GM19463 (cell line): ENCODE measurements around the gene MYO1F.

Experiments used
- ATAC-seq: cut with Tn5 transposase; IDR thresholded peaks from one replicate; pipeline ENCODE4 v1.9.1; 2021; ENCODE audit warnings: mild to moderate bottlenecking, moderate library complexity; ENCODE audit not compliant: unreplicated experiment

The MYO1F gene

DNA sequence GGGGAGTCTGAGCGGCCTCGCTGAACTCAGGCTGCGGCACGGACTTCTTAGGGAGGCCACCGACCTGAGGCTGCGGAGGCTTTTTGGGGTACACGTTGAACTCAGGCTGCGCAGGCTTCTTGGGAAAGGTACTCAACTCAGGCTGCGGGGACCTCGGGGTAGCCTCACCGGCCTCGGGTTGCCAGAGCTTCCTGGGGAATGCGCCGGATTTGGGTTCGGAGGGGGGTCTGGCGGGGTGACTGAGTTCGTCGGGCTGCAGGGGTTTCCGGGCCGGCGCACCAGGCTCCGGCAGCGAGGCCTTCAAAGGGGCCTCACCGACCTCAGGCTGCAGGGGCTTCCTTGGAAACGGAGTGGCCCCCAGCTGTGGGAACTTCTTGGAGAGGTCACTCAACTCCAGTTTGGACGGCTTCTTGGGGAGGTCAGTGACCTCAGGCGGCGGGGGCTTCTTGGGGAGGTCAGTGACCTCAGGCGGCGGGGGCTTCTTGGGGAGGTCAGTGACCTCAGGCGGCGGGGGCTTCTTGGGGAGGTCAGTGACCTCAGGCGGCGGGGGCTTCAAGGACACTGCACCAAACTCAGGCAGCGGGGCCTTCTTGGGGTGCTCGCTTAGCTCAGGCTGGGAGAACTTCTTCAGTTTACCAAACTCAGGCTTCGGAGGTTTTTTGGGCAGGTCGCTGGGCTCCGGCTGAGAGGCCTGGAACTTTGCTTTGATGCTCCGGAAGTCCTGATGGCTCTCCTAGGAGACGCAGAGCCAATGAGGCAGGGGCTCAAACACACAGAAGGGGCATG lies 78.0 kb downstream of the MYO1F start:
- no peak for ATAC-seq

DNA sequence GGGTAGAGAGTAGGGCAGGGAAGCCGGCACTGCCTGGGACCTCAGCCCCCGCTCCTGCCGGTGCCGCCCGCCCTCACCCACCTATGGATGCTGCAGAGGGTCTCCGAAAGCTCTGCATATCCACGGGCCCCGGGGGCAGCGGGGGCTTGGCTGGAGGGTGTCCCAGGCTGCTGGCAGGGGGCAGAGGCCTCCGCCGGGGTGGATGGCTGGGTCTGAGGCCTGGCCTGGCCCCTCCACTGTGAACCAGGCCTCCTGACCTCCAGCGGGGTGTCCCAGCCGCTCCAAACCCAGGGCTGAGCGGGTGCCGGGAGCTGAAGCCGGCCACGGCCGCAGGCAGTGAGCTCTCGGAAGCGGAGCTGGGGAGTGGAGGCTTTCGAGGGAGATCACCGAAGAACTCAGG lies 78.9 kb downstream of the MYO1F start:
- ATAC-seq: no peak

DNA sequence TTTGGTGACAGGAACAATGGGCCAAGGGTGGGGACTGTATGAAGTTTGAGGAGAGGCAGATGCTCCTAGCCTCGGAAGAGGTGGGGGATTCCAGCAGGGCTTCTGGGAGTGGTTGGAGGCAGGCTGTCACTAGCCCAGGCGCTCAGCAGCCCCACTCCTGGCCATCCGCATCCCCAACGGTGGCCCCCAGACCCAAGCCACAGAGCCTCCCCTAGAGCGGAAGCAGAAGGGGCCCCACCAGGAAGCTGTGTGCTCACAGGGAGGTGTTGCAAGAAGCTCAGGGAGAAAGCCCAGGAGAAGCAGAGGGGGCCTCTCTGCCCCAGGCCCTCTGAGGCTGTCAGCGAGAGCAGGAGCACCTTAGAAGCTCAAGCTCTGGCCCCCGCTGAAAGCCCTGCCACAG lies 83.1 kb downstream of the MYO1F start:
- no peak for ATAC-seq

DNA sequence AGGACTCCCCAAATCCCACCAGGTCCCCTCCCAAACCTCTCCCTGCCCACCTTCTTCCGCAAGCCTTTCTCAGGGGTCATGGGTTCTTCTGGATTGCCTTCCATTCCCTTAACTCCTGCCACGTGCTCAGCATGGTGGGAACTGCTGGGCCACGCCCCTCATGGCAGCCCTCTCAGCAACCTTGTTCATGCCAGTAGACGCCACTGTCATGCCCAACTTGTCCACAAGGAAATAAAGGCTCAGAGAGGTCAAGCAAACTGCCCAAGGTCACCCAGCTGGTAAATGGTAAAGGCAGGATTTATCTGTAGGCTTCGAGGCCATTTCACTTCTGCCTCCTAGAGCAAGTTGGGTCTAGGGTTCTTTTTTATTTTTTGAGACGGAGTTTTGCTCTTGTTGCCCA lies 85.7 kb downstream of the MYO1F start:
- ATAC-seq: no peak

DNA sequence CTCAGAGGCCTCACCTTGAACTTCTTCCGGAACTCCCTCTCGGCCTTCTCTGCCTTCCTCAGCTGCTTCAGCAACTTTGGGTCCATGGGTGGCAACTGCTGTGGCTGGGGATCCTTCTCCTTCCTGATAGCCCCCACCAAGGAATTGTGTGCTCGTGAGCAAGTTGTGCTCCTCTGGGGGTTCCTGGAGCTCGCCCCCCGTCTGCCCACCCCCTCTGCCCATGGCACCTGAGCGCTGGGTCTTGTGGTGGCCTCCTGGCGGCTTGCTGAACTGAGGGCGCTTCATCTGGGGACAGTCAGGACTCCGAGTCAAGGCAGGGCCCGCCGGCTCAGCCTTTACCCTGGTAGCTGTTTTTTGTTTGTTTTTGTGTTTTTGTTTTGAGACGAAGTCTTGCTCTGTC lies 86.4 kb downstream of the MYO1F start:
- no peak for ATAC-seq

DNA sequence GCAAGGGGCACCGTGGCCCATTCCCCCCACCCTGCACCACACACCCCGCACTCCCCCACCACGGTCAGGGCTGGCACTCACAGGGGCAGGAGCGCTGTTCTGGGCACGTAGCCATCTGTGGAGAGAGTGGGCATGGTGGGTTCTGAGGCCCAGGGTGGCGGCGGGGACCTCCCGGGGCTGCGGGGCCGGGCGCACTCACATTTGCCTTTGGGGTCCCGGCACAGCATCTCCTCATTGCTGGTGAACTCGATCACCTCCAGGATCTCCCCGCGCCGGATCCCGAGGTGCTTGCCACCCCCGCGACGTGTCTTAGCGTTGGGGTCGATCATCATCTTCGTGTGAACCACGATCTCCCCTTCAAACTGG lies 86.9 kb downstream of the MYO1F start:
- ATAC-seq: no peak

DNA sequence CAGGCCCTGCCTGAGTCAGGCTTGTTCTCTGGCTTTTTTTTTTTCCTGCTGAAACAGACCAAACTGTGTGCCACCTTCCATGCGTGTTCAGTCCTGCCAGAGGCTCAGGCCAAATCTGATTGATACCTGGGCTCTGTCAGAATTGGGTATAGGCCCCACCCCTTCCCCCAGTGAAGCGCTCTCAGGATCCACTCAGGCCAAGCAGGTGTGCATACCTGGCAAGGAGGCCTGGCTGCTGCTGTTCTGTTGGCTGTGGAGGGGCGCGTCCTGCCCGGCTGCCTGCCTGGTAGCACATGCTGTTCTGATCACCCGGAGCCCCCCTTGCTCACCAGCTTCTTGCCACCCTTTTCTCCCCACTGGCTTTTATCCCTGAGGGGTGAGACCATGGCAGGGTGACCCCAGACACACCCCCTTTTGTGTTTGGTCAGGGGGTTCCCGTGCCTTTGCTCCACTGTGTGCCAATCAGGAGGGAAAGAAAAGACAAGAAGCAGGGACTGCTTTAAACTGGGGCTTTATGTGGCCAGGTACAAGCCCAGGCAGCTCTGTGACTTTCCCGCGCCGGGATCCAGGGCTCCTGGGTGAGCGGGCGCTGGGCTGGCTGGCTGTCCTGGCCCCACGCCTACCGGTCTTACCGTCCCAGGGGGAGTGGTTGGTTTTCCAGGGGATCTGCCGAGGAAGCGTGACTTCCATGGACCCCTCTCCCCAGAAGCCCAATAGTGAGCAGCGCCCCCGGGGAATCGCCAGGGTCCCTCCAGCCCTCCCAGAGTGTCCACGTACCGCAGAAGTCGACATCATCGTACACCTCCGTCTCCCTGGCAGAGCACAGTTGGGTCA lies 87.5 kb downstream of the MYO1F start:
- ATAC-seq: no peak

DNA sequence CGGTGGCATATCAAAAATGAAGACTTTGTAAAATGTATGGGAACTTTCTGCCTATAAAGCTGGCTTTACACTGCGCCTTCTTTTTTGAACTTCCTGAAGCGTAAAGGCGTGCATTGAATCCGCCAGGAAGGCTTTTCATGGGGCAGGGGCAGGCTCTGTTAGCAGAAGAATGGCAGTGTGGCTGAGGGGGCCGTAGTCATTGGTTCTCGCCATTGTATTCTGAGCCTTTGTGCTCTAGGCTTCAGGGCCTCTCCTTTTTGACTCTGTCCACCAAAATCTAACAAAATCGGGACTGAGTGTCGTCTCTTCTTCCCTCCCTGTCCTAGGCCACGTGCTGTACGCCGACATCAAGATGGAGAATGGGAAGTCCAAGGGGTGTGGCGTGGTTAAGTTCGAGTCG lies 88.9 kb downstream of the MYO1F start:
- ATAC-seq: no peak

DNA sequence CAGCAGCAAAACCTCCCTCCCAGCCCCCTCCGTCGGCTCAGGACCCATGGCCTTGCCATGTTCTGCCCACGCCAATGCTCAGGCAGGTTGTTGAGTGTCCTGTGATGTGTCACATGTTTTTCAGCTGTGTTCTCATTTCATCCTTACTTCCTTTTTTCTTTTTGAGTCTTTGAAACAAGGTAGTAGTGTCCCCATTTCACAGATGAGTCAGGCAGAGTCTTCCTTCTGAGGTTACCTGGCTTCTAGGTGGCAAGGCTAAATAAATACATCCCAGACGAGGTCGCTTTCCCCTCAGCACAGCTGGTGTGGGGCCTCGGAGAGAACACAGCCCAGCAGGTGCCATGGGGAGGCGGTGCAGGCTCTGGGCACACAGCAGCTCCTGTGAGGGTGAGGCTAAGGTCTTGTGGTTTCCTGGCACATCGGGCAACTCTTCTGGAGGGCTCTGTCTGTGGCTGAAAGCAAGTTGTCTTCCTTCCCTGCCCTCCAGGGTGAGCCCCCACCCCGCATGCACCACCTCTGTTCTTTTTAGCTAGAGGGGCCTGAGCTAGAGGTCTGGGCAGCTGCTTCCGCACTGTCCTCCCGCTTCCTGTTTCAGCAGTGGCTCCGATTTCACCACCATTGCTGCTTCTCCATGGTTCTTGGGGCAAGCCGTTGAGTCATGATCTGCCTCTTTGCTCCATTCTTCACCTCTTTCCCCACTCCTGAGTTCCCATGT lies 89.9 kb downstream of the MYO1F start:
- ATAC-seq: peak; percentile 81

DNA sequence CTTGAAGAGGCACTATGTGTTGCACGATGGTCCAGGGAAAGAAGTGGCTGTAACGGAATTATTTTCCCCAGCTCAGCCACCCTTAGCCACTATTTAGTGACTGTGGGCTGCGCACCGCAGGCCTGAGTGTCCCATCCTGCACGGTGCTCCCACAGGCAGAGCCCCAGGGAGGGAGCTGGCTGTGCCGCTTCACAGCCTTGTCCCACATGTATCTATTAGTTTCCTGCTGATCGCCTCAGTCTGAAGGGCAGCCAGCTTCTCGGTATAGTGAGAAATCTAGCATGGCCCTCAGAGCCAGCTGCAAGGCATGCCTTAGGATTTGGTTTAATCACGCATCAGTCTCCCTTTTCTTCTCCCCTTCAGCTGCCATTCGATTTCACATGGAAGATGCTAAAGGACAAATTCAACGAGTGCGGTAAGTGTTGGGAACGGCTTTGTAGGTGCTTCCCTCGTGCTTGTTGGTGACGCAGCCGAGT lies 90.5 kb downstream of the MYO1F start:
- no peak for ATAC-seq

DNA sequence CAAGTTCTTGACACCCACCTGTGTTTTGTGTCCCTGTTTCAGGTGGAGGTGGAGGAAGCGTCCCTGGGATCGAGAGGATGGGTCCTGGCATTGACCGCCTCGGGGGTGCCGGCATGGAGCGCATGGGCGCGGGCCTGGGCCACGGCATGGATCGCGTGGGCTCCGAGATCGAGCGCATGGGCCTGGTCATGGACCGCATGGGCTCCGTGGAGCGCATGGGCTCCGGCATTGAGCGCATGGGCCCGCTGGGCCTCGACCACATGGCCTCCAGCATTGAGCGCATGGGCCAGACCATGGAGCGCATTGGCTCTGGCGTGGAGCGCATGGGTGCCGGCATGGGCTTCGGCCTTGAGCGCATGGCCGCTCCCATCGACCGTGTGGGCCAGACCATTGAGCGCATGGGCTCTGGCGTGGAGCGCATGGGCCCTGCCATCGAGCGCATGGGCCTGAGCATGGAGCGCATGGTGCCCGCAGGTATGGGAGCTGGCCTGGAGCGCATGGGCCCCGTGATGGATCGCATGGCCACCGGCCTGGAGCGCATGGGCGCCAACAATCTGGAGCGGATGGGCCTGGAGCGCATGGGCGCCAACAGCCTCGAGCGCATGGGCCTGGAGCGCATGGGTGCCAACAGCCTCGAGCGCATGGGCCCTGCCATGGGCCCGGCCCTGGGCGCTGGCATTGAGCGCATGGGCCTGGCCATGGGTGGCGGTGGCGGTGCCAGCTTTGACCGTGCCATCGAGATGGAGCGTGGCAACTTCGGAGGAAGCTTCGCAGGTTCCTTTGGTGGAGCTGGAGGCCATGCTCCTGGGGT lies 91.5 kb downstream of the MYO1F start:
- ATAC-seq: no peak

DNA sequence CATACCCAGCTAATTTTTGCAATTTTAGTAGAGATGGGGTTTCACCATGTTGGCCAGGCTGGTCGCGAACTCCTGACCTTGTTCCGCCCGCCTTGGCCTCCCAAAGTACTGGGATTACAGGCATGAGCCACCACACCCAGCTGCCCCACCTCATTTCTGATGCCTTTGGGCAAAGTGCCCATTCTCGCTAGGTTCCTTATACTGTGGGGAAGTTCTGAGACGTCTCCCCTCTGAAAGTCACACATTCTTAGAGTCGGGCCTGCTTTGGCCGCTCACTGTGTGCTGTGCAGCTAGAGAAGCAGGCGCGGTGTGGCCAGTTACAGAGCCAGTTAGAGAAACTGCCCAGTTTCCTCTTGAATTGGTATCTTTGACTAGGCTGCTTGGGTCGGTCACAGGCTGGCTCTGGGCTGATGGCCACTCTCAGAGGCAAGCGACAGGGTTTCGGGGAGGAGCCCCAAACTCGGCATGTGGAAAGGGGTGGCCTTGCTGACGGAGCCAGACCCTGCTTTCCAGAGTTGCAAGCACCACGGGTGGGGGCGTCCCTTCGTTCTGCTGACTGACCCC lies 92.8 kb downstream of the MYO1F start:
- ATAC-seq: no peak

DNA sequence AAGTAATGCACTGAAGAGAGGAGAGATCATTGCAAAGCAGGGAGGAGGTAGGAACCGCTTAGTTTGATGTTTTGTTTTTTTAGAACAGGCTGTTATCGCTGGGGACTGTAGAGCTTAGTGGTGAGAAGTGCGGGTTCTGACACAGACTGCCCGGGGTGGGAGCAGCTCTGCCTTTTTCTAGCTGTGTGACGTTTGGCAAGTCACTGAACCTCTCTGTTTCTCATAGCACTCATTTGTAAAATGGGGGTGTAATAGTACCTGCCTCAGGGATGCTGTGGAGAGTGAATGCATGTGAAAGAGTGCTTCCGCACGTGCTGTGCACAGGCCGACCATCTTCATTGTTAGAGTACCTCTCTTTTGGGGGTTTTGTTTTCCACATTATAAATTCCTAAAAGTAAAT lies 94.1 kb downstream of the MYO1F start:
- no peak for ATAC-seq

DNA sequence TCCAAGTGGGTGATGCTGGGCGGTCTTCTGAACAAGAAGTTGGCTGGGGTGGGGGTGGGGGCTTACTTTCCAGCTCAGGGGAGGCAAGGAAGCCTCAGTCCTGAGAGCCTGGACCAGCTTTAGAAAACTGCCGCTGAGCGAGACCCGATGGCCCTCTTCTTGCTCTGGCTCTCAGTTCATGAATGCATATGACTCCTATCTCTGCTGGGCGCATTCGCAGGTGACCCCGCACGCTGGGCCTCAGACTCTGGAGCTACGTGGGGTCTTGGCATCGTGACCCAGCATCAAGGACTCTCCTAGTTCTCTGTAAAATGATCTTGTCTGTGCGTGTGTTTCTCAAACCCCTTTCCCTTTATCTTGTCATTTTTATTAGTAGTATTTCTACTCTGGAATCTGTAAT lies 94.5 kb downstream of the MYO1F start:
- no peak for ATAC-seq

DNA sequence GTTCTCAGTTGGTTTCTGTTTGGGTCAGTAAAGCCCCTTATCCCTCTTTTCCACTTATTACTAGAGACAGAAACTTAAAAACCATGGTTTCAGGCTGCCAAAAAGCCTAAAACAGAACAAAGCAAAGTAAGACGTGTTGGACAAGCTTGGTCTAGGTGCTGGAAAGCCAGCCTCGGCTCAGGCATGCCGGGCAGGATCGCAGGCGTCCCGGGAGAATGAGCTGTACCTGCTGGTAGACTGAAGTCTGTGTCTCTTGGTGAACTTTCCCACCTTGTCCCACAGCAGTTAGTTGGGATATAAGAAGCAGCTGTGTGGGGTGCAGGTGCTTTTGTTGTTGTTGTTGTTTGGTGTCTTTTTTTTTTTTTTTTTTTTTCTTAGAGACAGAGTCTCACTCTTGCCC lies 95.6 kb downstream of the MYO1F start:
- no peak for ATAC-seq

DNA sequence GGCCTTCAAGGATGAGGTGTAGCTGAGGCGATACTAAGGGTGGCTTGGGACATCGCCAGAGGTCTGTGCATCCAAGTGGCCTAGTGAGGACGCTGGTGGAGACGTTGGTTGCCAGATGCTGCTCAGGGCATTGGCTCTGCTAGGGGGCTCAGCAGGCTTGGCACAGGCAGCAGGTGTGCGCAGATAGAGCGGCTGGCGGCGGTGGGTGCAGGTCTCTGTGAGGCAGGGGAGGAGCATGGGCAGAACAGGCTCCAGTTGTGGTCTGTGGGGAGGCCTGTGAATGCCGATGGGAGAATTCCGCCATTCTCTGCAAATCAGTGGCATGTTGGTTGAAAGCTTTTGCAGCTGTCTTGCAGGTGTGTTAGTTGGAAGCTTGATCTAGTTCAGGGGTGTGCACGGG lies 96.0 kb downstream of the MYO1F start:
- ATAC-seq: no peak

DNA sequence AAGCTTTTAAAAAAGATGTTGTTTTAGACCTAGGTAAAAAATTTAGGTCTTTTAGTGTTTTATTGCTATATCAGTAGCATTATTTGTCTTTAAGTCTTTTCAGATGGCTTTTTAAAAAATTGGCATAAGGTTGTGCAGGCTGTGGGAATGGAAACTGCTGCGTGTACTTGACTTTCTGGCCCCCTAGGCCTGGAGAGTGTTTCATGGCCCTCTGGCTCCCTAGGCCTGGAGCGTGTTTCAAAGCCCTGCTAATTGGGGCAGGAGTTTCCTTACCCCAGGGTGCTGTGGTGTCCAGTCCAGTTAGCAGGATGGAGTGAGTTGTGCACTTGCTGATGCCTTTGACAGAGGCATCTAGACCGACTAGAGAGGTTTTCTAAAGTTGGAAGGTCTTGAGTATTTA lies 98.6 kb downstream of the MYO1F start:
- no peak for ATAC-seq

DNA sequence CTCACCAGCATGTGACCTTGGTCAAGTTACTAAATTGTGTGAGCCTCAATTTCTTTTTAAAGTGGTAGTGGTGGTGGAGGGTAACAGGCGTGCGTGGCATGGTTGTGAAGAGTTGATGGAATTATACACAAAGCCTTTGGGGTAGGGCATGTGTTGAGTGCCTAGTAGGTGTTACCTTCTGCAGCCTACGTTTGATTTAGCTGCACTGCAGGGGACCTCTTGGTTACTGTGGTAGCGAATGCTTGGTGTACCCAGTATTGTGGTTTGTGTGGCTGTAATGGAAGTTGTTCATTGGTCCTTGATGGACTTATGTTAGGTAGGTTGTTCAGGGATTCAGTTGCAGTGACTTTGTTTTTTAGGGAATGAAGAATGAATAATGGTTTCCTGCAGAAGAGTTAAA lies 99.4 kb downstream of the MYO1F start:
- ATAC-seq: no peak

DNA sequence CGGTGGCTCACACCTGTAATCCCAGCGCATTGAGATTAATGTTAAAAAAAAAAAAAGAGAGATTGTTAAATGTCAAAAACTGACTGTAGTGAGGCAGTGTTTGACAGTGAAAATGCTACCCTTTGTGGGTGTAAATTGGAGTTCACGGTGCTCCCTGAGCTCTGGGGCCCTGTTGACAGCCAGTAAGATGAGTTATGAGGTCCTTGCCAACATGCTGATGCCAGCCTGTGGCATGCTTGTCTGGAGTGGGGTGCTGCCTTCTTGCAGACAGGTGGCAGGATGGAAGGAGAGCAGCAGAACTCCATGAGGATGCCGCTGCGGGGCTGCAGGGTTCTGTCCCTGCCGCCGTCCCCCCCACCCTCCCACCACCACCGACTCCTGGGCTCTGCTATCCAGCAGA lies 100.7 kb downstream of the MYO1F start:
- ATAC-seq: no peak

DNA sequence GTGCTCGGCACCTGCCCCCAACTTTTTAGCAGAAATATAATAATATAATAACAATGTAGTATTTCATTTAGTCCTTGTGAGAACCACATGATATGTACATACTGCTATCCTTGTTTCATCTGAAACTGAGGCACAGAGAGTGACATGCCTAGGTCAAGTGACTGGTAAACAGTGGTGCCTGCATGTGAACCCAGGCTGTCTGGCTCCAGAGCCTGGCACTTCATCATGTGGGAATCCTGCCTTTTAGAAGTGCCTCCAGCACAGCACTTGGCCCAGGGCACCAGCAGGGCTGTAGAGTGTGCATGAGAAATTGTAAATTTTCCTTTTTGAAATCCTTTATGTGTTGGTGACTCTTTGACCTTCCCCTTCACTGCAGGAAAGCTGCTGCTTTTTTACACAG lies 102.2 kb downstream of the MYO1F start:
- ATAC-seq: no peak
